Endodermal cell (in vitro differentiated cells): ENCODE measurements around the gene NDUFS4. TPM values are rescaled to one million over a fixed set of nuclear protein-coding genes. Genes with fewer than 3 reads are reported as not detected.

Source experiments
- DNase-seq: peaks from one replicate; pipeline ENCODE4 v3.0.0-alpha.2; 2017
- H3K27ac ChIP-seq: 2 replicates; pipeline ENCODE4 v1.5.1; 2013; ENCODE audit warnings: mild to moderate bottlenecking, low read depth, low read length, moderate library complexity
- H3K27me3 ChIP-seq: 2 replicates; pipeline ENCODE4 v1.6.1; 2013; ENCODE audit warnings: mild to moderate bottlenecking, low read length, moderate library complexity; ENCODE audit not compliant: insufficient read depth, control insufficient read depth, poor library complexity, severe bottlenecking
- H3K36me3 ChIP-seq: 2 replicates; pipeline ENCODE4 v1.7.0; 2013; ENCODE audit warnings: mild to moderate bottlenecking, low read length, moderate library complexity; ENCODE audit not compliant: control insufficient read depth, insufficient read depth
- H3K4me1 ChIP-seq: one replicate; pipeline ENCODE4 v1.7.0; 2013; ENCODE audit warnings: low read length; ENCODE audit not compliant: control insufficient read depth, insufficient read depth
- H3K4me3 ChIP-seq: 2 replicates; pipeline ENCODE4 v1.5.1; 2013; ENCODE audit warnings: mild to moderate bottlenecking, low read length, moderate library complexity
- H3K9ac ChIP-seq: 2 replicates; pipeline ENCODE4 v1.6.1; 2013; ENCODE audit warnings: mild to moderate bottlenecking, low read length, moderate library complexity; ENCODE audit not compliant: poor library complexity, severe bottlenecking; ENCODE audit errors: extremely low read depth
- H3K9me3 ChIP-seq: 2 replicates; pipeline ENCODE4 v1.6.1; 2013; ENCODE audit warnings: mild to moderate bottlenecking, low read length, moderate library complexity; ENCODE audit not compliant: control insufficient read depth
- H3K27ac Mint-ChIP-seq: 2 replicates; pipeline ENCODE4 v1.8.0; 2020; ENCODE audit warnings: mixed read lengths
- H3K27me3 Mint-ChIP-seq: 2 replicates; pipeline ENCODE4 v1.8.0; 2021; ENCODE audit warnings: mild to moderate bottlenecking, mixed read lengths; ENCODE audit not compliant: insufficient read depth
- H3K36me3 Mint-ChIP-seq: 2 replicates; pipeline ENCODE4 v1.8.0; 2020; ENCODE audit warnings: low read depth, mixed read lengths
- H3K4me1 Mint-ChIP-seq: 2 replicates; pipeline ENCODE4 v1.8.0; 2020; ENCODE audit warnings: mixed read lengths
- H3K4me3 Mint-ChIP-seq: 2 replicates; pipeline ENCODE4 v1.8.0; 2020; ENCODE audit warnings: mild to moderate bottlenecking, moderate library complexity, mixed read lengths
- H3K9me3 Mint-ChIP-seq: 2 replicates; pipeline ENCODE4 v1.8.0; 2020; ENCODE audit warnings: mild to moderate bottlenecking, mixed read lengths
- CTCF ChIP-seq: fragments of 200-600 bp; sonication (generic); conservative IDR thresholded peaks from 2 replicates; pipeline ENCODE4 v1.5.0; 2021; ENCODE audit warnings: antibody characterized with exemption, mild to moderate bottlenecking
- WGBS, 2 experiments: methylation state at CpG; one replicate each; pipeline versions ENCODE4 v1.1.5 to v1.1.7; 2013; ENCODE audit warnings: missing lambda C conversion rate in 2 of 2, mixed read lengths in 1 of 2; ENCODE audit not compliant: insufficient coverage in 1 of 2, insufficient read length in 1 of 2; 5-methylcytosine and 5-hydroxymethylcytosine counted together
- total RNA-seq, 2 donors: library from RNA; stranded (reverse); fragmentation: NEBNext Ultra II Directional in 1 of 2; extraction: Animal tissue kit (Norgen Biotek cat#: 25700) in 1 of 2; gene quantifications; 2 replicates in 1 of 2; 3 replicates in 1 of 2; pipeline ENCODE4 v1.2.1, GENCODE V29; 2021

The NDUFS4 gene
- total RNA-seq, 2 donors from 2014 or later = 55.0 to 88.3 TPM

- H3K36me3 Mint-ChIP-seq = no peaks in the 10 kb centered on the region
- peaks cover 17% of the 10 kb centered on the region for H3K4me1 Mint-ChIP-seq
- H3K4me3 Mint-ChIP-seq = no peak overlapping the region
- 90 to 93% methylated on average over 2 of the region's 2 CpGs for WGBS, 2 experiments
- H3K27me3 Mint-ChIP-seq = no peaks in the 10 kb centered on the region
- H3K27ac Mint-ChIP-seq = no peak overlapping the region
- Histone ChIP-seq H3K4me3 (no peak overlapping the region), H3K27ac (no peak overlapping the region), H3K36me3 (no peaks in the 10 kb centered on the region), H3K9ac (no peak overlapping the region), H3K9me3 (no peaks in the 10 kb centered on the region), H3K4me1 (peaks cover 3% of the 10 kb centered on the region), H3K27me3 (no peaks in the 10 kb centered on the region)
- no peak for TF ChIP-seq CTCF
- H3K9me3 Mint-ChIP-seq = no peaks in the 10 kb centered on the region
- no peak for DNase-seq
Observed at GRCh38 chr5:53576674-53577073, 16.2 kb downstream of the NDUFS4 start.

GRCh38 chr5:53578854-53579253 is 18.4 kb downstream of the NDUFS4 start:
- Histone ChIP-seq H3K9ac (no peak overlapping the region), H3K4me3 (no peak overlapping the region), H3K36me3 (no peaks in the 10 kb centered on the region), H3K9me3 (no peaks in the 10 kb centered on the region), H3K27ac (no peak overlapping the region), H3K27me3 (no peaks in the 10 kb centered on the region), H3K4me1 (peaks cover 3% of the 10 kb centered on the region)
- no peak overlapping the region for H3K4me3 Mint-ChIP-seq
- no peaks in the 10 kb centered on the region for H3K27me3 Mint-ChIP-seq
- H3K36me3 Mint-ChIP-seq = peaks cover 3% of the 10 kb centered on the region
- no peak overlapping the region for H3K27ac Mint-ChIP-seq
- H3K4me1 Mint-ChIP-seq = peaks cover 17% of the 10 kb centered on the region
- H3K9me3 Mint-ChIP-seq = no peaks in the 10 kb centered on the region
- WGBS, 2 experiments = 82 to 96% methylated on average over 2 to 3 of the region's 4 CpGs
- no peak for TF ChIP-seq CTCF
- DNase-seq = no peak

- H3K9ac ChIP-seq = no peak overlapping the region
- WGBS, 2 experiments = 93 to 94% methylated on average over 6 to 7 of the region's 7 CpGs
- H3K27me3 Mint-ChIP-seq = no peaks in the 10 kb centered on the region
- H3K27ac ChIP-seq = no peak overlapping the region
- H3K9me3 Mint-ChIP-seq = no peaks in the 10 kb centered on the region
- H3K9me3 ChIP-seq = peaks cover 5% of the 10 kb centered on the region
- no peak overlapping the region for H3K4me3 Mint-ChIP-seq
- H3K27ac Mint-ChIP-seq = no peak overlapping the region
- no peak overlapping the region for H3K4me3 ChIP-seq
- no peaks in the 10 kb centered on the region for H3K36me3 ChIP-seq
- H3K4me1 Mint-ChIP-seq = peaks cover 17% of the 10 kb centered on the region
- TF ChIP-seq CTCF = no peak
- no peaks in the 10 kb centered on the region for H3K27me3 ChIP-seq
- H3K4me1 ChIP-seq = peaks cover 3% of the 10 kb centered on the region
- DNase-seq = no peak
- peaks cover 6% of the 10 kb centered on the region for H3K36me3 Mint-ChIP-seq
Observed at GRCh38 chr5:53580547-53580946, 20.1 kb downstream of the NDUFS4 start.
